Tibial nerve (tissue), 4 donors: ENCODE results near the gene PAX3. TPM values are rescaled to one million over a fixed set of nuclear protein-coding genes. Genes with fewer than 3 reads are reported as not detected.

Experiments used
- DNase-seq, 2 donors: peaks; one replicate each; pipeline ENCODE4 v3.0.0-alpha.2; 2019; ENCODE audit warnings: low spot score in 2 of 2
- H3K27ac ChIP-seq, 4 donors: fragments of 200-600 bp; sonication (generic) in 3 of 4; one replicate each; pipeline ENCODE4 v1.5.1; 2017 to 2019; ENCODE audit warnings: mild to moderate bottlenecking in 1 of 4
- H3K27me3 ChIP-seq, 2 donors: fragments of 200-600 bp; sonication (generic) in 1 of 2; one replicate each; pipeline versions ENCODE4 v1.5.1 to v1.6.0; 2017 to 2019
- H3K36me3 ChIP-seq, 3 donors: fragments of 200-600 bp; sonication (generic); one replicate each; pipeline ENCODE4 v1.5.1; 2018 to 2019
- H3K4me1 ChIP-seq, 4 donors: fragments of 200-600 bp; sonication (generic) in 3 of 4; one replicate each; pipeline ENCODE4 v1.5.1; 2017 to 2019
- H3K4me3 ChIP-seq, 4 donors: fragments of 200-600 bp; sonication (generic) in 3 of 4; one replicate each; pipeline ENCODE4 v1.5.1; 2017 to 2019; ENCODE audit warnings: mild to moderate bottlenecking in 1 of 4, moderate library complexity in 1 of 4
- H3K9me3 ChIP-seq, 4 donors: fragments of 200-600 bp; sonication (generic) in 3 of 4; one replicate each; pipeline ENCODE4 v1.5.1; 2017 to 2019
- CTCF ChIP-seq, 5 experiments: fragments of 200-600 bp in 3 of 5; fragments of 450-650 bp in 2 of 5; sonication (generic) in 3 of 5; IDR thresholded peaks; one replicate each; pipeline ENCODE4 v1.5.1; 2016 to 2019; ENCODE audit warnings: antibody characterized with exemption in 5 of 5, mild to moderate bottlenecking in 3 of 5, moderate library complexity in 2 of 5
- EP300 ChIP-seq, 2 donors: sonication (generic); formaldehyde crosslinking; IDR thresholded peaks; one replicate each; pipeline ENCODE4 v1.6.1; 2017; ENCODE audit warnings: antibody characterized with exemption in 2 of 2, mild to moderate bottlenecking in 1 of 2
- POLR2A ChIP-seq, 2 donors: fragments of 450-650 bp; IDR thresholded peaks; one replicate each; pipeline ENCODE4 v1.6.1; 2017; ENCODE audit warnings: antibody characterized with exemption in 2 of 2, mild to moderate bottlenecking in 2 of 2, moderate library complexity in 2 of 2
- WGBS, 2 donors: methylation state at CpG; one replicate each; pipeline ENCODE4 v1.1.5; 2018; 5-methylcytosine and 5-hydroxymethylcytosine counted together
- total RNA-seq, 4 donors: library from RNA; depleted of rRNA; stranded (reverse); fragments of >200 nt; gene quantifications; one replicate each; pipeline ENCODE4 v1.1.0, GENCODE V29; 2016

PAX3 gene
- total RNA-seq, 4 donors from 2014 or later = not detected

- H3K27ac ChIP-seq = no peak overlapping the region
- H3K9me3 ChIP-seq = no peaks in the 10 kb centered on the region
- H3K27me3 ChIP-seq = peaks cover 0 to 100% of the 10 kb centered on the region in 2 donors
- 5% methylated on average over 24 to 27 of the region's 27 CpGs for WGBS, 2 donors
- no peaks in the 10 kb centered on the region for H3K36me3 ChIP-seq
- no peak for DNase-seq
- peaks cover 0 to 58% (median 21%) of the 10 kb centered on the region in 4 donors for H3K4me1 ChIP-seq
- TF ChIP-seq EP300 (IDR thresholded peaks at IDR 0.05) (no peak), CTCF (IDR thresholded peaks at IDR 0.05) (no peak), POLR2A (IDR thresholded peaks at IDR 0.05) (no peak)
- H3K4me3 ChIP-seq = peak overlapping the region; percentile 33 to 67 (median 51)
These were observed 7.8 kb upstream of the PAX3 start for GRCh38 chr2:222306393-222307142.

- WGBS, 2 donors = 2 to 3% methylated on average over 63 to 66 of the region's 66 CpGs
- Histone ChIP-seq H3K4me3 (peak overlapping the region; percentile 33 to 67 (median 51)), H3K4me1 (peaks cover 0 to 64% (median 21%) of the 10 kb centered on the region in 4 donors), H3K27me3 (peaks cover 0 to 100% of the 10 kb centered on the region in 2 donors), H3K27ac (no peak overlapping the region), H3K9me3 (no peaks in the 10 kb centered on the region), H3K36me3 (no peaks in the 10 kb centered on the region)
- TF ChIP-seq CTCF (IDR thresholded peaks at IDR 0.05) (no peak), POLR2A (IDR thresholded peaks at IDR 0.05) (no peak), EP300 (IDR thresholded peaks at IDR 0.05) (peak in 1 of 2 donors; percentile 5)
- no peak for DNase-seq
These were observed 7.0 kb upstream of the PAX3 start for GRCh38 chr2:222305516-222306392.

GRCh38 chr2:222304737-222305515, 6.1 kb upstream of the PAX3 start:
- TF ChIP-seq EP300 (IDR thresholded peaks at IDR 0.05) (no peak), CTCF (IDR thresholded peaks at IDR 0.05) (no peak), POLR2A (IDR thresholded peaks at IDR 0.05) (no peak)
- peaks cover 0 to 100% of the 10 kb centered on the region in 2 donors for H3K27me3 ChIP-seq
- no peak overlapping the region for H3K27ac ChIP-seq
- H3K4me1 ChIP-seq = peaks cover 0 to 71% (median 21%) of the 10 kb centered on the region in 4 donors
- H3K9me3 ChIP-seq = no peaks in the 10 kb centered on the region
- peak overlapping the region; percentile 33 to 67 (median 51) for H3K4me3 ChIP-seq
- no peak for DNase-seq
- WGBS, 2 donors = 4 to 5% methylated on average over 39 of the region's 39 CpGs
- no peaks in the 10 kb centered on the region for H3K36me3 ChIP-seq

GRCh38 chr2:222303828-222304736, 5.3 kb upstream of the PAX3 start:
- 5 to 9% methylated on average over 38 of the region's 38 CpGs for WGBS, 2 donors
- no peak for DNase-seq
- peaks cover 0 to 78% (median 21%) of the 10 kb centered on the region in 4 donors for H3K4me1 ChIP-seq

More at GRCh38 chr2:222303828-222304736, 5.3 kb upstream of the PAX3 start:
- no peaks in the 10 kb centered on the region for H3K9me3 ChIP-seq
- no peak for TF ChIP-seq EP300 (IDR thresholded peaks at IDR 0.05)
- TF ChIP-seq CTCF (IDR thresholded peaks at IDR 0.05) = no peak
- TF ChIP-seq POLR2A (IDR thresholded peaks at IDR 0.05) = no peak
- no peak overlapping the region for H3K27ac ChIP-seq
- no peaks in the 10 kb centered on the region for H3K36me3 ChIP-seq
- peaks cover 0 to 100% of the 10 kb centered on the region in 2 donors for H3K27me3 ChIP-seq
- H3K4me3 ChIP-seq = peak overlapping the region in 1 of 4 donors; percentile 58
